IPS-20b (cell line): ENCODE data around the gene PLXND1.
"Not testable (repeated sequence)": the region's sequence is repeated elsewhere in the genome, so short reads cannot be mapped to it uniquely, and the experiment has no call there.

ENCODE experiments used
- H3K27ac ChIP-seq: one replicate; pipeline ENCODE4 v1.5.1; 2013; ENCODE audit warnings: low read length
- H3K27me3 ChIP-seq: 2 replicates; pipeline ENCODE4 v1.6.1; 2013; ENCODE audit warnings: mild to moderate bottlenecking, low read length, inconsistent platforms; ENCODE audit not compliant: insufficient read depth
- H3K36me3 ChIP-seq: 2 replicates; pipeline ENCODE4 v1.6.1; 2013; ENCODE audit warnings: low read depth, mild to moderate bottlenecking, inconsistent platforms, low read length, moderate library complexity; ENCODE audit not compliant: insufficient read depth
- H3K4me1 ChIP-seq: 2 replicates; pipeline ENCODE4 v1.6.1; 2013; ENCODE audit warnings: mild to moderate bottlenecking, control low read depth, inconsistent platforms, low read length, moderate library complexity; ENCODE audit not compliant: insufficient read depth
- H3K4me3 ChIP-seq: 2 replicates; pipeline ENCODE4 v1.5.1; 2013; ENCODE audit warnings: mild to moderate bottlenecking, low read length, inconsistent platforms
- H3K9ac ChIP-seq: 2 replicates; pipeline ENCODE4 v1.6.1; 2013; ENCODE audit warnings: low read depth, mild to moderate bottlenecking, inconsistent platforms, low read length, moderate library complexity
- H3K9me3 ChIP-seq: 2 replicates; pipeline ENCODE4 v1.6.1; 2013; ENCODE audit warnings: mild to moderate bottlenecking, low read depth, low read length, inconsistent platforms; ENCODE audit not compliant: insufficient read depth

PLXND1 gene

GRCh38 chr3:129520960-129521359 is 85.5 kb downstream of the PLXND1 start:
- Histone ChIP-seq H3K9ac (no peak overlapping the region), H3K9me3 (no peaks in the 10 kb centered on the region), H3K27me3 (no peaks in the 10 kb centered on the region)

GRCh38 chr3:129519896-129520715 is 86.4 kb downstream of the PLXND1 start:
- Histone ChIP-seq H3K4me3 (no peak overlapping the region), H3K9ac (no peak overlapping the region), H3K4me1 (no peaks in the 10 kb centered on the region), H3K36me3 (no peaks in the 10 kb centered on the region), H3K9me3 (no peaks in the 10 kb centered on the region), H3K27me3 (no peaks in the 10 kb centered on the region), H3K27ac (no peak overlapping the region)

More at GRCh38 chr3:129520960-129521359, 85.5 kb downstream of the PLXND1 start:
- no peak overlapping the region for H3K4me3 ChIP-seq
- no peaks in the 10 kb centered on the region for H3K4me1 ChIP-seq
- H3K27ac ChIP-seq = no peak overlapping the region
- no peaks in the 10 kb centered on the region for H3K36me3 ChIP-seq

- Histone ChIP-seq H3K4me3 (no peak overlapping the region), H3K36me3 (no peaks in the 10 kb centered on the region), H3K4me1 (no peaks in the 10 kb centered on the region), H3K27me3 (no peaks in the 10 kb centered on the region), H3K9me3 (no peaks in the 10 kb centered on the region), H3K9ac (no peak overlapping the region), H3K27ac (no peak overlapping the region)
Measured at GRCh38 chr3:129519449-129519848, 87.0 kb downstream of the PLXND1 start.

GRCh38 chr3:129518581-129518980 is 87.9 kb downstream of the PLXND1 start:
- Histone ChIP-seq H3K4me1 (no peaks in the 10 kb centered on the region), H3K9me3 (no peaks in the 10 kb centered on the region), H3K27me3 (no peaks in the 10 kb centered on the region), H3K27ac (no peak overlapping the region), H3K4me3 (no peak overlapping the region), H3K36me3 (no peaks in the 10 kb centered on the region), H3K9ac (no peak overlapping the region)

GRCh38 chr3:129518038-129518561 is 88.4 kb downstream of the PLXND1 start:
- Histone ChIP-seq H3K36me3 (no peaks in the 10 kb centered on the region), H3K27me3 (no peaks in the 10 kb centered on the region), H3K27ac (no peak overlapping the region), H3K9me3 (no peaks in the 10 kb centered on the region), H3K9ac (no peak overlapping the region), H3K4me1 (no peaks in the 10 kb centered on the region), H3K4me3 (no peak overlapping the region)

GRCh38 chr3:129517516-129517915 is 89.0 kb downstream of the PLXND1 start:
- Histone ChIP-seq H3K27me3 (no peaks in the 10 kb centered on the region), H3K4me1 (no peaks in the 10 kb centered on the region), H3K9me3 (no peaks in the 10 kb centered on the region), H3K9ac (no peak overlapping the region), H3K4me3 (no peak overlapping the region), H3K36me3 (peaks cover under 1% of the 10 kb centered on the region; the same call in 1 of the 2 replicates), H3K27ac (no peak overlapping the region)

- not testable (repeated sequence) for H3K27ac ChIP-seq, H3K4me3 ChIP-seq, H3K4me1 ChIP-seq, H3K9me3 ChIP-seq, H3K36me3 ChIP-seq, H3K9ac ChIP-seq, H3K27me3 ChIP-seq
Measured at GRCh38 chr3:129515821-129516432, 90.5 kb downstream of the PLXND1 start.

- not testable (repeated sequence) for H3K4me3 ChIP-seq, H3K27me3 ChIP-seq, H3K9me3 ChIP-seq, H3K36me3 ChIP-seq, H3K9ac ChIP-seq, H3K27ac ChIP-seq, H3K4me1 ChIP-seq
Measured at GRCh38 chr3:129515108-129515820, 91.2 kb downstream of the PLXND1 start.

GRCh38 chr3:129514563-129514962 is 91.9 kb downstream of the PLXND1 start:
- Histone ChIP-seq H3K4me3 (no peak overlapping the region), H3K27ac (no peak overlapping the region), H3K36me3 (peaks cover 4% of the 10 kb centered on the region; the same call in 1 of the 2 replicates), H3K9ac (no peak overlapping the region), H3K4me1 (no peaks in the 10 kb centered on the region), H3K27me3 (no peaks in the 10 kb centered on the region), H3K9me3 (no peaks in the 10 kb centered on the region)

- H3K4me1 ChIP-seq = no peaks in the 10 kb centered on the region
- no peak overlapping the region for H3K9ac ChIP-seq
- H3K27ac ChIP-seq = no peak overlapping the region
- H3K9me3 ChIP-seq = no peaks in the 10 kb centered on the region
- no peak overlapping the region for H3K4me3 ChIP-seq
- no peaks in the 10 kb centered on the region for H3K27me3 ChIP-seq
- peaks cover 4% of the 10 kb centered on the region; the same call in 1 of the 2 replicates for H3K36me3 ChIP-seq
Measured at GRCh38 chr3:129514110-129514509, 92.4 kb downstream of the PLXND1 start.

- Histone ChIP-seq H3K27ac (no peak overlapping the region), H3K9me3 (no peaks in the 10 kb centered on the region), H3K4me3 (no peak overlapping the region), H3K9ac (no peak overlapping the region), H3K27me3 (no peaks in the 10 kb centered on the region), H3K4me1 (no peaks in the 10 kb centered on the region), H3K36me3 (peaks cover 4% of the 10 kb centered on the region; the same call in 1 of the 2 replicates)
Measured at GRCh38 chr3:129513705-129514104, 92.8 kb downstream of the PLXND1 start.
